GM18858 (cell line): ENCODE results near the gene JAKMIP3.

Source experiments
- ATAC-seq: cut with Tn5 transposase; IDR thresholded peaks from one replicate; pipeline ENCODE4 v1.9.1; 2021; ENCODE audit not compliant: unreplicated experiment

Gene JAKMIP3

GRCh38 chr10:132043861-132044695, 21.7 kb upstream of the JAKMIP3 start:
- ATAC-seq, result no peak

GRCh38 chr10:132044803-132045202, 20.9 kb upstream of the JAKMIP3 start:
- no peak for ATAC-seq

GRCh38 chr10:132045324-132045723, 20.4 kb upstream of the JAKMIP3 start:
- ATAC-seq, result no peak

- ATAC-seq, result no peak
Measured at GRCh38 chr10:132047575-132048293, 18.0 kb upstream of the JAKMIP3 start.

- ATAC-seq, result no peak
Measured at GRCh38 chr10:132048294-132048667, 17.5 kb upstream of the JAKMIP3 start.

- ATAC-seq, result no peak
Measured at GRCh38 chr10:132050191-132050590, 15.6 kb upstream of the JAKMIP3 start.

- no peak for ATAC-seq
Measured at GRCh38 chr10:132052124-132052523, 13.6 kb upstream of the JAKMIP3 start.

GRCh38 chr10:132054564-132054963, 11.2 kb upstream of the JAKMIP3 start:
- ATAC-seq, result no peak

GRCh38 chr10:132055616-132056015, 10.1 kb upstream of the JAKMIP3 start:
- ATAC-seq, result no peak

- no peak for ATAC-seq
Measured at GRCh38 chr10:132056663-132057062, 9.1 kb upstream of the JAKMIP3 start.

GRCh38 chr10:132057191-132057681, 8.5 kb upstream of the JAKMIP3 start:
- no peak for ATAC-seq

- ATAC-seq, result no peak
Measured at GRCh38 chr10:132058111-132058745, 7.5 kb upstream of the JAKMIP3 start.

GRCh38 chr10:132058793-132059759, 6.7 kb upstream of the JAKMIP3 start:
- ATAC-seq, result no peak

GRCh38 chr10:132059760-132060508, 5.8 kb upstream of the JAKMIP3 start:
- ATAC-seq, result no peak

GRCh38 chr10:132061030-132061429, 4.7 kb upstream of the JAKMIP3 start:
- ATAC-seq, result no peak

- no peak for ATAC-seq
Measured at GRCh38 chr10:132061465-132061864, 4.3 kb upstream of the JAKMIP3 start.

GRCh38 chr10:132062116-132062515, 3.6 kb upstream of the JAKMIP3 start:
- ATAC-seq, result no peak

- ATAC-seq, result no peak
Measured at GRCh38 chr10:132062641-132063390, 2.9 kb upstream of the JAKMIP3 start.

GRCh38 chr10:132063432-132063831, 2.3 kb upstream of the JAKMIP3 start:
- ATAC-seq, result no peak
